ENCODE data around the gene UBE2F.

- no peak for TF ChIP-seq EP300 (IDR thresholded peaks at IDR 0.05; ENCODE audit: borderline replicate concordance)
- TF ChIP-seq CEBPB (IDR thresholded peaks at IDR 0.05): no peak
- TF ChIP-seq YY1 (IDR thresholded peaks at IDR 0.05; ENCODE audit: low read depth): no peak
- TF ChIP-seq CREB1 (IDR thresholded peaks at IDR 0.05; ENCODE audit: low read depth): no peak
- TF ChIP-seq REST (IDR thresholded peaks at IDR 0.05; ENCODE audit: low read depth): no peak
- no peak for TF ChIP-seq RAD21 (IDR thresholded peaks at IDR 0.05; ENCODE audit: low read depth)
- no peak for TF ChIP-seq EGR1 (IDR thresholded peaks at IDR 0.05)
- no peak for TF ChIP-seq TEAD4 (IDR thresholded peaks at IDR 0.05)
- TF ChIP-seq NFIC (IDR thresholded peaks at IDR 0.05): no peak
- TF ChIP-seq, protein P1, sequence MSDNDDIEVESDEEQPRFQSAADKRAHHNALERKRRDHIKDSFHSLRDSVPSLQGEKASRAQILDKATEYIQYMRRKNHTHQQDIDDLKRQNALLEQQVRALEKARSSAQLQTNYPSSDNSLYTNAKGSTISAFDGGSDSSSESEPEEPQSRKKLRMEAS (IDR thresholded peaks at IDR 0.05): no peak
- TF ChIP-seq TCF12 (IDR thresholded peaks at IDR 0.05; ENCODE audit: low read depth): no peak
- no peak for TF ChIP-seq TAF1 (IDR thresholded peaks at IDR 0.05; ENCODE audit: low read depth)
Observed at GRCh38 chr2:237968048-237968862, 1.4 kb downstream of the UBE2F start.

Measured in Ishikawa (cell line).